ENCODE data around the gene TMEM240. TPM values are rescaled to one million over a fixed set of nuclear protein-coding genes. Genes with fewer than 3 reads are reported as not detected.
"Not testable (repeated sequence)": the region's sequence is repeated elsewhere in the genome, so short reads cannot be mapped to it uniquely, and the experiment has no call there.

The TMEM240 gene
- total and polyA plus RNA-seq, 2 of the 8 experiments (the other 6 are each of a cell fraction or from before 2014, with no cell fraction given): 3.6 to 5.7 TPM

- H3K4me2 ChIP-seq (ENCODE audit: insufficient read depth in 1 of 2, low read depth in 2 of 2, low read length in 2 of 2); H2BK5ac ChIP-seq (ENCODE audit: low read depth, low read length); H3K4me3 ChIP-seq (ENCODE audit: extremely low read depth in 1 of 4, insufficient read depth in 2 of 4, low read depth in 3 of 4, low read length in 4 of 4); H2AFZ ChIP-seq (ENCODE audit: low read length); H4K20me1 ChIP-seq (replicated peaks in 1 of 2; ENCODE audit: control insufficient read depth in 1 of 2, insufficient read depth in 2 of 2, low read length in 2 of 2); H4K5ac ChIP-seq (ENCODE audit: insufficient read length, low read depth, low read length); H3K27me3 ChIP-seq (replicated peaks in 1 of 4; ENCODE audit: control insufficient read depth in 3 of 4, extremely low read depth in 1 of 4, insufficient read depth in 3 of 4, low read length in 3 of 4); DNase-seq (ENCODE audit: low read depth in 1 of 2, low spot score in 2 of 2); H4K91ac ChIP-seq (replicated peaks; ENCODE audit: insufficient read length, low read length); FAIRE-seq; H3K56ac ChIP-seq (replicated peaks; ENCODE audit: insufficient read length, low read depth, low read length); H3K9ac ChIP-seq (replicated peaks in 1 of 4; ENCODE audit: extremely low read depth in 1 of 4, low read depth in 3 of 4, low read length in 3 of 4); H3K23me2 ChIP-seq (ENCODE audit: low read depth, low read length); H3K18ac ChIP-seq (ENCODE audit: extremely low read depth, low read length); H3K4me1 ChIP-seq (replicated peaks in 1 of 4; ENCODE audit: control insufficient read depth in 3 of 4, insufficient read depth in 4 of 4, low read length in 3 of 4); H3K27ac ChIP-seq (ENCODE audit: low read depth, low read length); H2BK12ac ChIP-seq (ENCODE audit: low read depth, low read length); H4K8ac ChIP-seq (ENCODE audit: extremely low read depth, insufficient read depth, low read length); H2BK20ac ChIP-seq (ENCODE audit: low read length); CTCF ChIA-PET (ENCODE audit: partially characterized antibody); H3K9me3 ChIP-seq (ENCODE audit: insufficient read depth in 2 of 2, low read depth in 1 of 2, low read length in 1 of 2); H3K79me2 ChIP-seq (ENCODE audit: control insufficient read depth in 1 of 2, insufficient read depth in 2 of 2, low read length in 2 of 2); H2BK120ac ChIP-seq (replicated peaks; ENCODE audit: low read depth, low read length); H3K23ac ChIP-seq (ENCODE audit: insufficient read length); H3K79me1 ChIP-seq (ENCODE audit: low read depth, low read length); H2AK5ac ChIP-seq (ENCODE audit: low read depth, low read length); H3K14ac ChIP-seq (ENCODE audit: insufficient read length); H3K4ac ChIP-seq (replicated peaks; ENCODE audit: insufficient read length, low read depth, low read length); H2BK15ac ChIP-seq (ENCODE audit: low read length): not testable (repeated sequence)
- WGBS, 2 experiments (ENCODE audit: extremely low coverage in 1 of 2, insufficient coverage in 1 of 2, insufficient read length in 1 of 2, insufficient replicate concordance in 2 of 2, low coverage in 1 of 2, low lambda C conversion rate in 2 of 2, missing lambda C conversion rate in 1 of 2): 98% methylated on average over 7 of the region's 21 CpGs; no CpG with 5 or more reads in 1 of the 2 experiments
- H3K36me3 ChIP-seq (ENCODE audit: control insufficient read depth in 2 of 4, insufficient read depth in 4 of 4, low read length in 3 of 4): peaks cover 4 to 46% (median 11%) of the 10 kb centered on the region in 4 experiments; a peak in 4 of 8 replicates
- POLR2A ChIA-PET (ENCODE audit: partially characterized antibody): interaction anchor here (1.5 kb wide), 1 partner anchor 52 kb away, joined by 3 read pairs; no protein-coding TSS in a partner anchor
Observed at GRCh38 chr1:1526476-1526875, 13.9 kb downstream of the TMEM240 start.

- H3K4me1 ChIP-seq (replicated peaks in 1 of 4; ENCODE audit: control insufficient read depth in 3 of 4, insufficient read depth in 4 of 4, low read length in 3 of 4); H2BK120ac ChIP-seq (replicated peaks; ENCODE audit: low read depth, low read length); CTCF ChIA-PET (ENCODE audit: partially characterized antibody); H3K9me3 ChIP-seq (ENCODE audit: insufficient read depth in 2 of 2, low read depth in 1 of 2, low read length in 1 of 2); H3K79me1 ChIP-seq (ENCODE audit: low read depth, low read length); H3K4ac ChIP-seq (replicated peaks; ENCODE audit: insufficient read length, low read depth, low read length); FAIRE-seq; H3K23me2 ChIP-seq (ENCODE audit: low read depth, low read length); H3K27ac ChIP-seq (ENCODE audit: low read depth, low read length); H4K8ac ChIP-seq (ENCODE audit: extremely low read depth, insufficient read depth, low read length); H4K20me1 ChIP-seq (replicated peaks in 1 of 2; ENCODE audit: control insufficient read depth in 1 of 2, insufficient read depth in 2 of 2, low read length in 2 of 2); H3K9ac ChIP-seq (replicated peaks in 1 of 4; ENCODE audit: extremely low read depth in 1 of 4, low read depth in 3 of 4, low read length in 3 of 4); H2BK5ac ChIP-seq (ENCODE audit: low read depth, low read length); H3K14ac ChIP-seq (ENCODE audit: insufficient read length); H2AFZ ChIP-seq (ENCODE audit: low read length); H4K91ac ChIP-seq (replicated peaks; ENCODE audit: insufficient read length, low read length); H3K4me3 ChIP-seq (ENCODE audit: extremely low read depth in 1 of 4, insufficient read depth in 2 of 4, low read depth in 3 of 4, low read length in 4 of 4); H4K5ac ChIP-seq (ENCODE audit: insufficient read length, low read depth, low read length); DNase-seq (ENCODE audit: low read depth in 1 of 2, low spot score in 2 of 2); H2AK5ac ChIP-seq (ENCODE audit: low read depth, low read length); H3K27me3 ChIP-seq (replicated peaks in 1 of 4; ENCODE audit: control insufficient read depth in 3 of 4, extremely low read depth in 1 of 4, insufficient read depth in 3 of 4, low read length in 3 of 4); H3K18ac ChIP-seq (ENCODE audit: extremely low read depth, low read length); H2BK15ac ChIP-seq (ENCODE audit: low read length); H3K79me2 ChIP-seq (ENCODE audit: control insufficient read depth in 1 of 2, insufficient read depth in 2 of 2, low read length in 2 of 2); H3K56ac ChIP-seq (replicated peaks; ENCODE audit: insufficient read length, low read depth, low read length); H2BK20ac ChIP-seq (ENCODE audit: low read length); H3K23ac ChIP-seq (ENCODE audit: insufficient read length); H3K4me2 ChIP-seq (ENCODE audit: insufficient read depth in 1 of 2, low read depth in 2 of 2, low read length in 2 of 2); H2BK12ac ChIP-seq (ENCODE audit: low read depth, low read length): not testable (repeated sequence)
- WGBS, 2 experiments (ENCODE audit: extremely low coverage in 1 of 2, insufficient coverage in 1 of 2, insufficient read length in 1 of 2, insufficient replicate concordance in 2 of 2, low coverage in 1 of 2, low lambda C conversion rate in 2 of 2, missing lambda C conversion rate in 1 of 2): 97% methylated on average over 26 of the region's 30 CpGs; no CpG with 5 or more reads in 1 of the 2 experiments
- peaks cover 7 to 51% (median 17%) of the 10 kb centered on the region in 4 experiments; a peak in 7 of 8 replicates for H3K36me3 ChIP-seq (ENCODE audit: control insufficient read depth in 2 of 4, insufficient read depth in 4 of 4, low read length in 3 of 4)
- POLR2A ChIA-PET (ENCODE audit: partially characterized antibody): interaction anchor here (1.5 kb wide), 1 partner anchor 53 kb away, joined by 3 read pairs; no protein-coding TSS in a partner anchor
Observed at GRCh38 chr1:1524750-1525383, 15.6 kb downstream of the TMEM240 start.
